CD4-positive, alpha-beta T cell treated with Interleukin-12 subunit alpha and Interleukin-12 subunit beta, for 1 hour (primary cell): ENCODE measurements around the gene APOL3.
A peak's percentile ranks its signal among the peaks of the same experiment; 100 is the strongest.
"Not testable (repeated sequence)": the region's sequence is repeated elsewhere in the genome, so short reads cannot be mapped to it uniquely, and the experiment has no call there.

Source experiments
- DNase-seq: peaks from one replicate; pipeline ENCODE4 v3.0.0-alpha.2; 2020

APOL3 gene

GRCh38 chr22:36131907-36132306, 28.6 kb downstream of the APOL3 start:
- no peak for DNase-seq

- no peak for DNase-seq
These were observed 30.8 kb downstream of the APOL3 start for GRCh38 chr22:36129486-36130388.

GRCh38 chr22:36129071-36129470, 31.5 kb downstream of the APOL3 start:
- DNase-seq = no peak

- no peak for DNase-seq
These were observed 34.5 kb downstream of the APOL3 start for GRCh38 chr22:36125994-36126531.

GRCh38 chr22:36125434-36125833, 35.1 kb downstream of the APOL3 start:
- DNase-seq = no peak

GRCh38 chr22:36124666-36125065, 35.9 kb downstream of the APOL3 start:
- DNase-seq = no peak

GRCh38 chr22:36123673-36124630, 36.6 kb downstream of the APOL3 start:
- DNase-seq = peak; percentile 94

GRCh38 chr22:36120621-36121351, 39.8 kb downstream of the APOL3 start:
- DNase-seq = not testable (repeated sequence)

- DNase-seq = no peak
These were observed 43.5 kb downstream of the APOL3 start for GRCh38 chr22:36117053-36117554.

- no peak for DNase-seq
These were observed 44.4 kb downstream of the APOL3 start for GRCh38 chr22:36116127-36116526.

GRCh38 chr22:36113121-36113520, 47.4 kb downstream of the APOL3 start:
- DNase-seq = no peak

GRCh38 chr22:36111316-36111715, 49.2 kb downstream of the APOL3 start:
- DNase-seq = no peak

GRCh38 chr22:36110306-36110881, 50.2 kb downstream of the APOL3 start:
- DNase-seq = no peak

- no peak for DNase-seq
These were observed 53.1 kb downstream of the APOL3 start for GRCh38 chr22:36107436-36107835.

- no peak for DNase-seq
These were observed 53.6 kb downstream of the APOL3 start for GRCh38 chr22:36106910-36107309.

GRCh38 chr22:36104988-36105387, 55.6 kb downstream of the APOL3 start:
- DNase-seq = no peak

GRCh38 chr22:36104435-36104834, 56.1 kb downstream of the APOL3 start:
- no peak for DNase-seq

- DNase-seq = no peak
These were observed 56.7 kb downstream of the APOL3 start for GRCh38 chr22:36103891-36104290.

GRCh38 chr22:36102995-36103394, 57.6 kb downstream of the APOL3 start:
- no peak for DNase-seq

- no peak for DNase-seq
These were observed 58.8 kb downstream of the APOL3 start for GRCh38 chr22:36101756-36102155.

- DNase-seq = not testable (repeated sequence)
These were observed 59.6 kb downstream of the APOL3 start for GRCh38 chr22:36100908-36101307.
